HL-60/S4 treated with retinoic acid at 250 ng/mL for 4 days and 3 days (cell line): ENCODE data around the gene CDH5.

Source experiments
- in situ Hi-C: fragments of 300-500 bp; cut with MboI; formaldehyde crosslinking; loops from 2 replicates; pipeline ENCODE4 v1.7.0; 2022; ENCODE audit warnings: low sequenced_read_pairs

Gene CDH5

DNA sequence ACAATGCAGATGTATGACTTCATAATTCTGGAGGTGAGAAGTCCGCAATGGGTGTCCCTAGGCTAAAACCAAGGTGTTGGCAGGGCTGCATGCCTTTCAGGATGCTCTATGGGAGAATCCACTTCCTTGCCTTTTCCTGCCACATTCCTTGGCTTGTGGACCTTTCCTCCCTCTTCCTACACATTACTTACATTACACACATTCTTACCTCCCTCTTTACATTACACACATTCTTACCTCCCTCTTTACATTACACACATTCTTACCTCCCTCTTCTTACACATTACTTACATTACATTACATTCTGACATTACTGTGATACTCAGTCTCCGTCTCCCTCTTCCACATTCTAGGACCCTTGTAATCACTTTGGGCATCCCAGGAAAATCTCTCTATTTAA is 14.2 kb upstream of the CDH5 start:
- in situ Hi-C loops, result no loop called here

DNA sequence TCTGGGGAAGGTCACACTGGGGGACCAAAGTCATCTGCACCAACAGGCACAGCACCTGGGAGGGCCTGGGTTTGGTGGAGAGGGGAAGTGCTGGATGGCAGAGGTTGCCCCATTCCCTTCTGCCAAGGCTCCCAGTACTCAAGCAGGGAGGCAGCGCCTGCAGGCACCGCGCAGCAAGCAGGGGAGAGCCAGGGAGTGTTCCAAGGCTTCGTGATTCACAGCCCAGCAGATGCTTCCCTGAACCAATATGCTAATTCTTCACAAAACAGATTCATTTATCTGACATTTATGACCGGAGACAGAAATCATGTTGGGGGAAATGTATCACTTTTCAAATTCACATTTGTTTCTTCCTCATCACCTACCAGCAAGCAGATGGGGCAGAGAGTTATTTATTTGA is 13.4 kb upstream of the CDH5 start:
- in situ Hi-C loops, result no loop called here

DNA sequence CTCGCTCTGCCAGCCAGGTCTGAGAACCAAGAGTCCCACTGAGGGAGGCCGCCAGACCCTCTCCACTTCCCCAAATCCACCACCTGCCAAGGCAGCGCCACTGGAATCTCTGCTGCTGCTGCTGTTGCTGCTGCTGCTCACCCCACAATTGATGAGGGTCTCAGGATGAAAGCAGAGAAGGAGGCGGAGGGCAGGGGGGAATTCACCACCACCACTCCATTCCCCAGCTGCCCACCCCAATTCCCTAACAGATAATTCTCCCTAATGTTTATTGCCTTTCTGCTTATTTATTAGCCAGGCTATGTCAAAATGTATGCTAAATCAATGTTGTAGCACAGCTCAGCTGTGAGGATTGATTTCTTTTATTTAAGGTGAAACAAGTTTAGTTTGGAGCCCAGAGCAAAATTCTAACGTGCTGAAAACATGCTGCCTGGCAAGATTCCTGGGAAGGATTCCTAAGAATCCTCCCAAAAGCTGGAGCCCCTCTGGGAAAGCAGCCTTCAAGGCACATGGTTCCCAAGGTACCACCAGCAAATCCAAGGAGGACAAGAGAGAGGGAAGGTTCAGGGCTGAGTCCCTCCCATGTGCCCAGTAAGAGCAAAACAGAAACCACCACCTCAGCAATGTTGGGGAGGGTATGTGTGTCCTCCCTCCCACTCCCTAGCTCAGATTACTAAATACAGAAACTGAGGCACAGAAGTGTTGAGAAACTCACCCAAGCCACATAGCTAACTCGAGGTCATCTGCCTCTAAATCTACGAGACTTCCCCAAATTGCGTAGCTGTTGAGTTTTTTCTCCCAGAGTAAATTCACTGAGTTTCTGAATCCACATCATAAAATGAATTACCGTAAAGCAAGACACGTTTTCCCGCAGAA is 12.2 kb upstream of the CDH5 start:
- in situ Hi-C loops, result no loop called here

DNA sequence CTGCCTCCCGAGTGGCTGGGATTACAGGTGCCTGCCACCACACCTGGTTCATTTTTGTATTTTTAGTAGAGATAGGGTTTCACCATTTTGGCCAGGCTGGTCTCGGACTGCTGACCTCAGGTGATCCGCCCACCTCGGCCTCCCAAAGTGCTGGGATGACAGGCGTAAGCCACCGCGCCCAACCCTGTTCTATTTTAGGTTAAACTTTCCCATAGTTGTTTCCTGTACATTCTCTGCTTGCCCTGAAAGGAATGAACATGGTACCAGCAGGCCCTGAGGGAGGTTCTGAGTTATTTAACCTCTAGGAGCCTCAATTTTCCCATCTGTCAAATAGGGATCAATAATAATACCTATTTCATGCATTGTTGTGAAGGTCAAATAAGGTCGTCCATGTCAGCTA is 11.0 kb upstream of the CDH5 start:
- in situ Hi-C loops, result no loop called here

DNA sequence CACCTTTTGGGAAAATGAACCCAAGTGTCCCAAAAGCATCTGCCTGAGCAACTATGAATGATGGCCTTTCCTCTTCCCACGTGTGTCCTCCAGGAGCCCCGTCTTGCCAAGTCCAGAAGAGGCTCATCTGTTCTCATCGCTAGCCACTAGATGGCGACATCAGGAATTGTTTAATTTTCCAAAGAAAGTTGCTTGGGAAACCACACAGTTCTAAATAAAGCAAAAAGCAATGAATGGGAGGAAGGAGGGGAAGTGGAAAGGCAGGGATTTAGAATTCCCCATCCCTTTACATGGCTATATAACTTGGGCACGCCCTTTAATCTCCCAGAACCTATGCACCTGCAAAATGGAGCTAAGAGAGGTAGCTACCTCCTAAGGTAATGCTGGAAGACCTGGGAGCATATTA is 9.0 kb upstream of the CDH5 start:
- in situ Hi-C loops, result no loop called here

DNA sequence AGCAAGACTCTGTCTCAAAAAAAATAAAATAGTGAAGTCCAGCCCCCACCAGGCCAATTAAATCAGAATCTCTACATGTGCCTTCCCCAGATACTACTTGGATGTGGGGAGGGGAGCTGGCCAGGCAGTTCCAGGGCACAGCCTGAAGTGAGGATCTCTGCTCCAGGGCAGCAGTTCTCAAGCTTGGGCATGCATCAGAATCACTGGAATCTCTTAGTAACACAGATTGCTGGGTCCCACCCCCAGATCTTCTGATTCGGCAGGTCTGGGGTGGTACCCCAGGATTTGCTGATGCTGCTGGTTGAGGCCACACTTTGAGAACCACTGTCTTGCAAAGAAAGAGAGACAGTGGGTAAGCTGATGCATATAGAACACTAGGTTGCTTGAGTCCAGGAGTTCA is 8.3 kb upstream of the CDH5 start:
- in situ Hi-C loops, result no loop called here

DNA sequence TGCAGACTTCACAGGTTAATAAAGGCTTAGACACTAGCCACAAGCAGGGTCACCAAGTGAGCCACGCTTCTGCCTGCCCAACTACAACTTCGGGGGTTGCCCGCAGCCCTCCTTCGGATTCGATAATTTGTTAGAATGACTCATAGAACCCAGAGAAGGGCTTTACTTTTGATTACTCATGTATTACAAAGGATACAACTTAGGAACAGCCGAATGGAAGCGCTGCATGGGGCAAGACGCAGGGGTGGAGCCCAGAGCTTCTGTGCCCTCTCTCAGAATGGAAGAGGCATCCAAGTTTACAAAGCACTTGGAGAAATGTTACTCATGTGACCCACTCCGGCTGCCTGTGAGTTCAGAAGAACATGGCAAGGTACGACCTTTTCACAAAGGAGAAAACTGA is 7.5 kb upstream of the CDH5 start:
- in situ Hi-C loops, result no loop called here

DNA sequence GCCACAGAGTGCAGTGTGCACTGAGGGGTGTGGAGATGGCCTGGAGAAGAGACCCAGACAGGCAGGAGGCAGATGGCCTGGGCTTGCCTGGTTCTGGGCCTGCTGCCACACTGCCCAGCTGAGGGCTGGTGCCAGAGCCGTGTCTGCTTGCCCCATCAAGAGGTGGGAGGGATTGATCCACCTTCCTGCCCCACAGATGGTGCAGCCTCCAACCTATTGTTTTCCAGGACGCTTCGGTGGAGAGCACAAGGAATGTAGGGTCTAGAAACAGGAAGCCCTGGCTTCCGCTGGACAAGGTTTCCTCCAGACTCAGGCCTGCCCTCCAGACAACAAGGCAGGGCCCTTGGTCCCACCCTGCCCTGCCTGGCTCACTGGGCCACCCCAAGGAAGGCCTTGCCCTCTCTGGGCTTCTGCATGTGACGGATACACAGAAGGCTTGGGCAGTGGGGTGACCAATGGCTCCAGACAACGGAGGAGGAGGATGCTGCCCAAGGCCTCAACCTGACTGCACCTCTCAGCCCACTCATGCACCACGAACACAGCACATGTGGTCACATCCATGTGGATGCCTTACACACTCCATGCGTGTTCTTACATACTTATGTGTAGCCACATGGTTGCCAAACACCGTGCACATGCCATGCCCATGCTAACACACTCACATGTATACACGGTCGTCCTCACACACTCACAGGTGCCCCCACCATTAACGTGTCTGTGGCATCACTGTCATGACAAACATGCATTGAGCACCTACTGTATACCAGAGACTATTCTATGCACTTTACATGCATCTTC is 6.5 kb upstream of the CDH5 start:
- in situ Hi-C loops, result no loop called here

DNA sequence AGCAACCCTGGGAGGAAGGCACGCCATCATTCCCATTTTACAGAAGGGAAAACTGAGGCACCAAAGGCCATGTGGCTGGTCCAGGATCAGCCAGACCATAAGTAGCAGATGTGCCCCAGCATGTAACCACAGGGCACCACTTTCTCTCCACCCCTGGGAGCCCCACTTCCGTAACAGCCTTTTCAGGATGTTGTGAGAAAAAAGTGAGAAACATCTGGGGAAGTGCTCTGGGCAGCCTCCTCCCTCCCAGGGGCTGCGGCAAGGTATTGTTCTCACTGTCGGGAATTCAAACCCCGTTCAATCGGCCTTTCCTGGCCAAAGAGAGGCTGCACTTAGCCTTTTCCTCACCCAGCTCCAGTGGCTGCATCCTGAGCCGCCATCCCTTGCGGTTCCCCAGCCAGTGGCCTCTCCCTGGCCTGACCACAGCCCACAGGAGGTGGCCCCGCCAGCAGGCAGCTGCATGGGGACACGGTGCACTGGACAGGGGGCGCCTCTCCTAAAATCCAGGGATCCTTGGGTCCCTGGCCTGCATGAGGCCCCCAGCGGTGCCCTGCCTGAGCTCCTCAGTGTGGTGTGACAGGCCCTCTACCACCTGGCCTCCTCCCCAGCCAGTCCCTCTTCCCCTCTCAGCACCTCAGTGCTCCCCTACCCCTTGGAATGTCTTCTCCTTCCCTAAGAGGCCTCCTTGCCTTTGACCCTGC is 5.7 kb upstream of the CDH5 start:
- in situ Hi-C loops, result no loop called here

DNA sequence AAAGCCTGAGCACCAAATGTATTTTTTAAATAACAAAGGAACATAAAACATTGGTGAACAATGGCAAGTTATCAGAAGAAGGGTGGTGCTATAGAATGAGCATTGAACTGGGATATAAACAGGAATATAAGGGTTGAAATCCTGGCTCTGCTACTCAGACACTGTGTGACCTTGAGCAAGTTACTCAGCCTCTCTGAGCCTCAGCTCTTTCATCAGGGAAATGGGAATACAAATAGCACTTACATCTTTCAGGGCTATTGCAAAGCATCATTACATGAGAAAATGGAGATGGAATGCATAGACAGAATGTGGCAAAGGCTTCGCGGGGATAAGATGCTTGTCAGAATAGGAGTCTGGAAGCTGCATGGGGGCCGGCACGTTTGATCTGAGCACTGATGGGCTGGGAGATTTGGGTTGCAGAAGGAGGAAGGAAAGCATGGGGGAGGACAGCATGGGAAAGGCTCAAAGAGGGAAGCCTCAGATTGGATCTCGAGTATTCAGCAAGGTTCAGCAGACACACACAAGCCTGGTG is 4.8 kb upstream of the CDH5 start:
- in situ Hi-C loops, result no loop called here

DNA sequence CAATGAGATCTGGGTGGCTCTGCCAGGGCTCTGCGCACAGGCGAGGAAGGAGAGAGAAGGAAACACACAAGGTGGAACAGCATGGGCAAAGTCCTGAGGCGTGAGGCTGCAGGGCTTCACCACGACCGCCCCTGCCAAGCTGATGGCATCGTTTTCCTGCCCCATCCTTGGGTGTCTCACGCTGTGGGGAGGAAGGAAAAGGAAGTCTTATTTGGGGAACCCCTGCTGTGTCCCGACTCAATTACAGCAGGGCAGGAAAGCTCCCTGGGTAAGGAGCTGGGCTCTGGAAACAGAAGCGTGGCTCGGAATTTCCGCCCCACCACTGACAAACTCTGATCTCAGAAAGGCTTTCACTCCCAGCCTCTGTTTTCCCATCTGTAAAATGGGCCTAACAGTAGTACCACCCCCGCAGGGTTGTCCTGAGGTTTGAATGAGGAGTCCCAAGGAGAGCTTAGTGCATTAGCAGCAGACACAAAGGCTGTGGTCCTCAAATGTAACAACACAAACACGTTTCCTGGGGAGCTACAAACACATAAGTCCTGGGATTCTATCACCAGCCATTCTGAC is 3.2 kb upstream of the CDH5 start:
- in situ Hi-C loops, result no loop called here

DNA sequence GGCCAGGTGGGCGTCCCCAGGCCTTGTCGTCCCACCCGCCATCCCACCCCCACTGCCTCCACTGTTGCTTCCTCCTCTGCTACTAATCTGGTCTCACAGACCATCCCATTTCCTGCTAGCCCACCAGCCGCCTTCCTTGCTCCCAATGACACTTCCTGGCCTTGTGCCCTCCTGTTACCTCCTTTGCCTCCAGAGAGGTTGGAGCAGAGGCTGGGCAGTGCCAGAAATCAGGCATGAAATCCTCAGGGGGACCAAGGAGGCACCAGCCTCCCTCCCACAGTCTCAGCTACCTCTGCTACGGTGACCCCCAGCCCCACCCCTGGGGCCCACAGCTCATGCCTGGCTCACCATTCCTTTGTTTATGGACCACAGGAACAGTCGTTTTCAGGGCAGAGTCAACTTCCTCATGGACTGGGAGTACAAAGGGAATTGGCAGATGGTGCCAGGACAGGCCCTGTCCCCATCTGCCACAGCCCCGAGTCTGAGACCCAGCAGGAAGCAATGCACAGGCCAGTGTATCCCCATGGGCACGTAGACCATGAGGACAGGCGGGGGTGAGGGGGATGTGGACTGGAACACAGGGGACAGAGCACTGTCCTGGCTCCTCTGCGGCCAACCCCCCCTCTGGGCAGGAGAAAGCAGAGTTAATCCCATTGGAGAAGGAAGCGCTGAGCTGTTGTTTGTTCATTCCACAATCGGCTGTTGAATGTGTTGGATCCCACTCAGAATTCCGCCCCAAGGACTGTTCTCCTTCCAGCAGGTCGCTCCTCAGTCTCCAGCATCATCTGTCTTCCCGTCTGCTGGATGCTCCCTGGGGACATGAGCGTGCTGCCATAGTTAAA is 2.2 kb upstream of the CDH5 start:
- in situ Hi-C loops, result no loop called here

DNA sequence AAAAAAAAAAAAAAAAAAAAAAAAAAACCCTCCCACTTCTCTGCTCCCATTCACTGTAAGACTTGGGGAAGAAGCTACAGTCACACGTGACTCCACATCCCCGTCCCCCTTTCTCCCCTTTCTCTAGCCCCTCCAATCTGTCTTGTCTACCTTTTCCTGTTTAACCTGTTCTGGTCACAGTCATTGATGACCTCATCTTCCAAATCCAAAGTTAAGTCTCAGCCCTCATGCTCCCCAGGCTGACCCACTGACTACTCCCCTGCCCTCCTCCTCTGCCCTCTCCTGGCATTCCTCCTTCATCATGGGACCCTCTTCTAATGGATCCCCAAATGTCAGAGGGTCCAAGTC is 1.6 kb upstream of the CDH5 start:
- in situ Hi-C loops, result no loop called here

DNA sequence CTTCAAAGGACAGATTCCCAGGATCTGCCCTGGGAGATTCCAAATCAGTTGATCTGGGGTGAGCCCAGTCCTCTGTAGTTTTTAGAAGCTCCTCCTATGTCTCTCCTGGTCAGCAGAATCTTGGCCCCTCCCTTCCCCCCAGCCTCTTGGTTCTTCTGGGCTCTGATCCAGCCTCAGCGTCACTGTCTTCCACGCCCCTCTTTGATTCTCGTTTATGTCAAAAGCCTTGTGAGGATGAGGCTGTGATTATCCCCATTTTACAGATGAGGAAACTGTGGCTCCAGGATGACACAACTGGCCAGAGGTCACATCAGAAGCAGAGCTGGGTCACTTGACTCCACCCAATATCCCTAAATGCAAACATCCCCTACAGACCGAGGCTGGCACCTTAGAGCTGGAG is 840 bp upstream of the CDH5 start:
- in situ Hi-C loops, result no loop called here

DNA sequence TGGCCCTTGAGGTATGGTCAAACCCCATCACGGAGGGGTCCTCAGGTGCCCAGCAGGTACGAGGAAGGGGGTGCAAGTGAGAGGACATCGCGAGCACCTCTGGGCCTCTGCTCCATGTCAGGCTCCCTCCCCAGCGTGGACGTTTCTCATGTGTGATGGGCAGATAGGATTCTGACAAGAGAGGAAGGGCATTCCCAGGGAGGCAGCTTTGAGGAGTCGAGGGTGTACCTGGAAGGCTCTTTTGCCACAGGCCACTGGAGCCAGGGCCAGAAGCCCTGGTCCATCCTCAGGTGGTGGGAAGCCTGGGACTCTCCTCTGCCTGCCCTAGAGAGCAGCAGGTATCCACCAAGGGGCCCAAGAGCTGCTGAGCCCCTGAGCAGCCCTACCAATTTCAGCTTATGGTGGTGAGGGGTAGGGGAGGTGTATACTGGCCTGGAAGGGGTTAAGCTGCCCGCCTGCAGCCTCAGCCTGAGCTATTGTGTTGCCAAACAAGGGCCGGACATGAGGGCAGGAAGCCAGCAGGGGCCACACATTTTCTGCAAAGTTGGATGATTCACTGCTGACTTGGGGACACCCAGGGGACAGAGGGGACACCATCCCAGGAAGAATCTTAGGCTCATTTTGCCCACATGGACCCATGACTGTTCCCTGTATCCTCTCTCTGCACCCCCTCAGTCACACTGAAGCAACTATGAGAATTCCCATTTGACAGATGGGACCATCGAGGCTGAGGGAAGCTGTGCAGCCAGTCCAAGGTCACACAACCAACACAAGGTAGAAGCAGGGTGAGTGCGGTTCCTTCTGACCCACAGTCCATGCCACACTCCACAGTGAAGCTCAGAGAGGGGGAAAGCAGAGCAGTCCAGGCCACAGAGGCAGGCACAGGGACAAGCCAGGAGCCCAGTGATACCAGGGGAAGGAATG is 1.7 kb downstream of the CDH5 start:
- in situ Hi-C loops, result no loop called here

DNA sequence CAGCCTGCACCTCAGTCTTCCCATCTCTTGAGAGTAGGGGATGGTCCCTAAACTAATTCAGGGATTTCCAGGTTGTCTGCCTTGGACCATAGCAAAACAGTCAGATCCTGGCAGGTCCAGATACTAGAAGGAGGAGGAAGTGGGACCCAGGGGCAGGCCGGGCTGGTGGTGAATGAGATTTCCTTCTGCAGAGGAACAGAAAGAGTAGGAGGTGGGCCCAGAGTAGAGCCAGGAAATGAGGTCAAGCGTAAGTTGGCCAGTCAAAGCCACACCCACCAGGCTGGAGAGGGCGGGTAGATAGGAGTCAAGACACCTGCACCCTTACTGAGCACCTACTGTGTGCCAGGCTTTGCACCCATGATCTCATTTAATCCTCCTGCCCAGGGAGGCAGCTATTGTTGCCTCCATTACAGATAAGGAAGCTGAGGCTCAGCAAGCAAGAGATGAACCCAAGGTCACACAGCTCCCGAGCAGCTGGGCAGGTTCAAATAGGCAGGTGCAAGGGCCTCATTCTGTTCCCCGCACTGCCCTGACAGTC is 2.6 kb downstream of the CDH5 start:
- in situ Hi-C loops, result no loop called here

DNA sequence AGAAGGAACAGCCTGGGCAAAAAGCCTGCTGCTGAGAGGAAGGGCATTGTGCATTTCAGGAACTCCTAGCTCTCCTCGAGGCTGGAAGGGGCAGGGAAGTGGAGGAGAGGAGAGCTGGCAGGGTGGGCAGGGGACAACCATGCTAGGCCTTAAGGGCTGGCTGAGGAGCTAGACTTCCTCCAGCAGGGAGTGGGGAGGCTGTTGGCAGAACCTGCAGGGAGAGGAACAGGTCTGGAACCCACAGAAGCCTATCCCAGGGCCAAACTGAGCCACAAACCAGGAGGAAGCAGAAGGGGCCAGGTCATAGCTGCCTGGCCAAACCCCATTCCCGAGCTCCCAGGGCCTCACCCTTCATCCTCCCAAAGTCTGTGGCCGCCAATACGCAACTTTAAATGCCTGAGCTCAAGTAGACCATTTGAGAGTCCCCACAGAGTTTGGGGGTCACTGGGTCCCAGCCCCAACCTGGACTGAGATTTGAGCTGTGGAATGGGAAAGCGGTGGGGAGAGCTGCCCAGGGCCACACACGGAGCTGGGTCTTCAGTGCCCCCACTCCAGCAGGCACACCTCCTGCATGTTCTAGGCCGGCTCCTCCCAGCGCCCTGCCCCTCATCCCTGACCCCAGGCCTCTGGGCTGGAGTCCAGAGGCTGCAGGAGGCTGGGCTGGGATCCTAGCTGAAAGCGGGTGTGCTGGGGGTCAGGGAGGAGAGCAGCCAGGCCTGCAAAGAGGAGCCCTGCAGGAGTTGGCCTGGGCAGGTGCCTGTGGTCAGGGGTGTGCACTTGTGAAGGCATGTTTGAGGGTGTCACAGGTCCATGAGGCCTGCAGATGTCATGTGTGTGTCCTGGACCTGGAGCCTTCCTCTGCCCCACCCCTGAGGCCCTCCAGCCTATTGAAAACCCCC is 4.5 kb downstream of the CDH5 start:
- in situ Hi-C loops, result no loop called here
